Calu3 (cell line): ENCODE measurements around the gene NUP54. TPM values are rescaled to one million over a fixed set of nuclear protein-coding genes. Genes with fewer than 3 reads are reported as not detected.

Source experiments
- BruUV-seq: library from RNA; stranded (reverse); fragments of 400-500 nt; replicated peaks from 2 replicates; lab custom pipeline; 2021; lab: Mats Ljungman, UMichigan
- CTCF ChIA-PET: fragments of 300-600 bp; sonication (Branson Sonifier 250); formaldehyde crosslinking; loops from one replicate; lab custom pipeline; 2022; ENCODE audit warnings: antibody characterized with exemption; lab: Charles Lee
- DNase-seq: peaks from one replicate; pipeline ENCODE4 v3.0.0; 2022
- H3K27ac Mint-ChIP-seq: one replicate; pipeline ENCODE4 v1.8.0; 2022; ENCODE audit warnings: mixed read lengths; ENCODE audit not compliant: unreplicated experiment
- H3K27me3 Mint-ChIP-seq: one replicate; pipeline ENCODE4 v1.8.0; 2022; ENCODE audit warnings: mixed read lengths; ENCODE audit not compliant: unreplicated experiment
- H3K36me3 Mint-ChIP-seq: one replicate; pipeline ENCODE4 v1.8.0; 2022; ENCODE audit warnings: mild to moderate bottlenecking, moderate library complexity, mixed read lengths; ENCODE audit not compliant: insufficient read depth, unreplicated experiment
- H3K4me1 Mint-ChIP-seq: one replicate; pipeline ENCODE4 v1.8.0; 2022; ENCODE audit warnings: mild to moderate bottlenecking, low read depth, mixed read lengths; ENCODE audit not compliant: unreplicated experiment
- H3K4me3 Mint-ChIP-seq: one replicate; pipeline ENCODE4 v1.8.0; 2022; ENCODE audit warnings: mild to moderate bottlenecking, low read depth, moderate library complexity, mixed read lengths; ENCODE audit not compliant: unreplicated experiment
- H3K9me3 Mint-ChIP-seq: one replicate; pipeline ENCODE4 v1.8.0; 2022; ENCODE audit warnings: low read depth, mixed read lengths; ENCODE audit not compliant: unreplicated experiment
- CTCF ChIP-seq: fragments of 200-600 bp; IDR thresholded peaks from one replicate; pipeline ENCODE4 v1.8.0; 2022; ENCODE audit warnings: antibody characterized with exemption; ENCODE audit not compliant: unreplicated experiment
- intact Hi-C: fragments of 100-400 bp; cut with micrococcal nuclease; formaldehyde crosslinking; loops from one replicate; pipeline ENCODE4 v1.10.0; 2022; ENCODE audit not compliant: unreplicated experiment
- total RNA-seq: library from RNA; stranded (reverse); gene quantifications from 2 replicates; pipeline ENCODE4 v1.2.3, GENCODE V29; 2022

The NUP54 gene
- total RNA-seq, 1 experiment from 2014 or later = 33.9 TPM

DNA sequence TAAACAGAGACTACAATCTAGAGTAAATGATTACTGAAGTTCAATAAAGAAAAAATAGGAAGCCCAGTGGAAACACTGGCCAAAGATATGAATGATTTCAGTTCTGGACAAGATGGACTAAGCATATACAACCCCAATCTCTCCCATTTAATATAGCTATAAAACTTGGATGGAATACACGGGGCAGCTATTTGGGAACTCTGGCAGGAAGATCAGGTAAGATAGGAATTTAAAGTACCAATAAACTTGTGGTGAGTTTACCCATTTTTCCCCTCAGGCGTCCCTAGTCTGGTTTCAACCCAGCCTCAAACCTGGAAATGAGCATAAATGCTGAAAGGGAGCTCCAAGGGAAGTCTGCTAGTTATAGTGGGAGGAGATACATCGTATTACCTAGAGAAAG is 20.4 kb downstream of the NUP54 start:
- H3K27ac Mint-ChIP-seq = no peak overlapping the region
- DNase-seq = no peak
- intact Hi-C loops = no loop called here
- no peaks in the 10 kb centered on the region for H3K9me3 Mint-ChIP-seq
- no peak for TF ChIP-seq CTCF
- BruUV-seq = no TSS peak
- H3K27me3 Mint-ChIP-seq = no peaks in the 10 kb centered on the region
- CTCF ChIA-PET = interaction anchor here (0.6 kb wide), 1 partner anchor 643 kb away, joined by 3 read pairs; no protein-coding TSS in a partner anchor
- peaks cover 14% of the 10 kb centered on the region for H3K36me3 Mint-ChIP-seq
- H3K4me1 Mint-ChIP-seq = no peaks in the 10 kb centered on the region
- H3K4me3 Mint-ChIP-seq = no peak overlapping the region

DNA sequence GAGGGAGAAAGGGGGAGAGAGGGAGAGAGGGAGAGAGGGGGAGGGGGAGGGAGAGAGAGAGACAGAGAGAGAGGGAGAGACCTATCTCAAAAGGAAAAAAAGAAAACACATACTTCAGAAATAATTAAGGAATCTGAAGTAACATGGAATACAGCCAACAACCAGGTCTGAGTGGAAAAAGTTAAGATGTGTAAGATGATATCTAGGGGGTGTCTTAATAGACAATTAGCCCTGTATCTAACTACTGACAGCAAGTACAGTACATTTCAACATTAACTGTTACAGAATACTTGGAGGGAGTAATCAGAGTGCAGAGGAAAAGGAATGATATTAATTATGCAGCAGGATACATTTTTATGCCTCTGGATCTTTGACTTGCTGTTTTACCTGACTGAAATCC is 22.4 kb downstream of the NUP54 start:
- H3K9me3 Mint-ChIP-seq = no peaks in the 10 kb centered on the region
- TF ChIP-seq CTCF = no peak
- H3K4me1 Mint-ChIP-seq = no peaks in the 10 kb centered on the region
- no peak overlapping the region for H3K27ac Mint-ChIP-seq
- H3K27me3 Mint-ChIP-seq = no peaks in the 10 kb centered on the region
- no peak overlapping the region for H3K4me3 Mint-ChIP-seq
- peaks cover 14% of the 10 kb centered on the region for H3K36me3 Mint-ChIP-seq
- CTCF ChIA-PET = no interaction called here
- no peak for DNase-seq
- intact Hi-C loops = no loop called here
- BruUV-seq = no TSS peak

DNA sequence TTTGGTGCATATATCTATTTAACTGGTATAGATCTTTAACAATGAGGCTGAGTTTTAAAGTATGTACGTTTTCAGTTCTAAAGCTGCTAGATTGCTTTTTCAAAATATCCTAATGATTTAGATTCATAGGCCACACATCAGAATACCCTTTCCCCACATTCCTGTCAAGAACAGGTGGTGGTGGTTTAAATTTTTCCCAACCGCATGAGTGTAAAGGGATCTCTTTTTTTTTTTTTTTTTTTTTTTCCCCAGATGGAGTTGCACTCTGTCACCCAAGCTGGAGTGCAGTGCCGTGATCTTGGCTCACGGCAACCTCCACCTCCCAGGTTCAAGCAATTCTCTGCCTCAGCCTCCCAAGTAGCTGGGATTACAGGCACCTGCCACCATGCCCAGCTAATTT is 28.0 kb downstream of the NUP54 start:
- CTCF ChIA-PET = interaction anchor here (0.7 kb wide), 1 partner anchor 144 kb away, joined by 12 read pairs; no protein-coding TSS in a partner anchor
- TF ChIP-seq CTCF = no peak
- Mint-ChIP-seq H3K27ac (no peak overlapping the region), H3K4me3 (no peak overlapping the region), H3K4me1 (no peaks in the 10 kb centered on the region), H3K9me3 (no peaks in the 10 kb centered on the region), H3K27me3 (no peaks in the 10 kb centered on the region), H3K36me3 (peaks cover 9% of the 10 kb centered on the region)
- DNase-seq = no peak
- no TSS peak for BruUV-seq
- intact Hi-C loops = no loop called here

GRCh38 chr4:76117536-76117935 is 30.7 kb downstream of the NUP54 start:
- DNase-seq = no peak
- H3K36me3 Mint-ChIP-seq = no peaks in the 10 kb centered on the region
- intact Hi-C loops = no loop called here
- no peaks in the 10 kb centered on the region for H3K9me3 Mint-ChIP-seq
- H3K4me1 Mint-ChIP-seq = no peaks in the 10 kb centered on the region
- CTCF ChIA-PET = no interaction called here
- H3K27me3 Mint-ChIP-seq = no peaks in the 10 kb centered on the region
- BruUV-seq = no TSS peak
- no peak for TF ChIP-seq CTCF
- no peak overlapping the region for H3K4me3 Mint-ChIP-seq
- H3K27ac Mint-ChIP-seq = no peak overlapping the region
